ENCODE data around the gene HECW1. TPM values are rescaled to one million over a fixed set of nuclear protein-coding genes. Genes with fewer than 3 reads are reported as not detected.
A peak's percentile ranks its signal among the peaks of the same experiment; 100 is the strongest.

Gene HECW1
- total RNA-seq, 2 experiments from 2014 or later, result not detected

DNA sequence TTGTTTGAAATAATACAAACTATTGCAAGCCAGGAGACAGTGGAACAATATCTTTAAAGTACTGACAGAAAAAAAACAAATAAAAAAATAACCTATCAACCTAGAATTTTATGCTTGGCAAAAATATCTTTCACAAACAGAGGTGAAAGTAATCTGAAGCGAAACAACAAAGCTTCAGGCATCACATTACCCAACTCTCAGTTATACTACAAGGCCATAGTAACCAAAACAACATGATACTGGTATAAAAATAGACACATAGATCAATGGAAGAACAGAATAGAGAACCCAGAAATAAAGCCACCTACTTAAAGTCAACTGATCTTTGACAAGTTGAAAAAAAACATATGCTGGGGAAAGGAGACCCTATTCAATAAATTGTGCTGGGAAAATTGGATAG is 26.5 kb upstream of the HECW1 start:
- peaks cover 15% of the 10 kb centered on the region for H3K27me3 Mint-ChIP-seq (ENCODE audit: low read depth)
- POLR2A ChIA-PET, result interaction anchor here (0.6 kb wide), 1 partner anchor 10 kb away, joined by 3 read pairs; no protein-coding TSS in a partner anchor
- H3K9me3 Mint-ChIP-seq (ENCODE audit: insufficient read depth), result no peaks in the 10 kb centered on the region
- no peak overlapping the region for H3K27ac Mint-ChIP-seq
- H3K36me3 Mint-ChIP-seq (ENCODE audit: low read depth), result no peaks in the 10 kb centered on the region
- H3K4me3 Mint-ChIP-seq, result no peak overlapping the region
- ATAC-seq (no peak), DNase-seq (no peak)
- no peaks in the 10 kb centered on the region for H3K4me1 Mint-ChIP-seq (ENCODE audit: low read depth)
- CTCF ChIA-PET, result interaction anchor here (0.7 kb wide), 1 partner anchor 145 kb away, joined by 4 read pairs; no protein-coding TSS in a partner anchor

DNA sequence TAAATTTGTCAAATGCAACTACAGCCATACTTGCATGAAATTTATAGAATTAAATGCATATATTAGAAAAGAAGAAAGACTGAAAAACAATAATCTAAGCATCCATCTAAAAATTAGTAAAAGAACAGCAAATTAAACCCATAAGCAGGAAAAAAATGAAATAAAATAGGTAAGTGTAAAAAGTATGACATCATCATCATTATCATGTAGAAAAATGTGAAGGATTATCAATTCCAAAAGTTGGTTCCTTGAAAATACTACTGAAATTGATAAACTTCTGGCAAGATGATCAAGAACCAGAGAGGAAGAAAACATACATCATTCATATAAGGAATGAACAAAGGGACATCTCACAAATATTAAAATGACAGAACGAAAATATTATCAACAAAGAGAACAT is 19.6 kb upstream of the HECW1 start:
- H3K4me3 Mint-ChIP-seq, result no peak overlapping the region
- DNase-seq, result no peak
- CTCF ChIA-PET, result no interaction called here
- POLR2A ChIA-PET, result no interaction called here
- no peak overlapping the region for H3K27ac Mint-ChIP-seq
- no peaks in the 10 kb centered on the region for H3K36me3 Mint-ChIP-seq (ENCODE audit: low read depth)
- ATAC-seq, result no peak
- peaks cover 12% of the 10 kb centered on the region for H3K27me3 Mint-ChIP-seq (ENCODE audit: low read depth)
- no peaks in the 10 kb centered on the region for H3K9me3 Mint-ChIP-seq (ENCODE audit: insufficient read depth)
- no peaks in the 10 kb centered on the region for H3K4me1 Mint-ChIP-seq (ENCODE audit: low read depth)

DNA sequence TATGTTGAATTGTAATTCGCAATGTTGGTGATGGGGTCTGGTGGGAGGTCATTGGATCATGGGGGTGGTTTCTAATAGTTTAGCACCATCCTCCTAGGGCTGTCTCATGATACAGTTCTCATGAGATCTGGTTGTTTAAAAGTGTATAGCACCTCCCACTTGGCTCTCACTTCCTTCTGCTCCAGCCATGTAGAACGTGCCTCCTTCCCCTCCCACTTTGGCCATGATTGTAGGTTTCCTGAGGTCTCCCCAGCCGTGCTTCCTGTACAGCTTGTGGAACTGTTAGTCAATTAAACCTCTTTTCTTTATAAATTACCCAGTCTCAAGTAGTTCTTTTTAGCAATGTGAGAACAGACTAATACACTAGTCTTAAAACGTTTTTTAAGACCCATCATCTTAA is 15.6 kb upstream of the HECW1 start:
- CTCF ChIA-PET, result no interaction called here
- POLR2A ChIA-PET, result no interaction called here
- peaks cover 9% of the 10 kb centered on the region for H3K27me3 Mint-ChIP-seq (ENCODE audit: low read depth)
- no peaks in the 10 kb centered on the region for H3K36me3 Mint-ChIP-seq (ENCODE audit: low read depth)
- H3K9me3 Mint-ChIP-seq (ENCODE audit: insufficient read depth), result no peaks in the 10 kb centered on the region
- H3K4me3 Mint-ChIP-seq, result no peak overlapping the region
- DNase-seq (no peak), ATAC-seq (no peak)
- H3K4me1 Mint-ChIP-seq (ENCODE audit: low read depth), result no peaks in the 10 kb centered on the region
- H3K27ac Mint-ChIP-seq, result no peak overlapping the region

DNA sequence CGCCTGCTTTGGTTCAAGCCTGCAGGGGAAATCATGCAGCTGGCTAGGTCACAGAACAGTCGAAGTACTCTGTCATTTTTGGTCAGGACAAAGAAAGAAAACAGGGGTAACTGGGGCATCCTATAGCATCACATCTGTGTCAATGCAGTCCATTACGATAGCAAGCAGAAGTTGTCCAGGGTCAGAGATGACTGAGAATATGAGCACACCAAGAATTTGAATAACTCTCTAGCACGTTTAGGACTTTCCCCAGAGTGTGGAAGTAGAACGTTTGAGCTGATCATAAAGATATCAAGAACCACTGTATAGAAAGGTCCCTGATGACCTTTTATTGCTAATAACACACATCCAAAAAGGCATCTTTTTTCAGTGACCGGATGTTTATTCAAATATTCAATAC is 12.7 kb upstream of the HECW1 start:
- ATAC-seq (no peak), DNase-seq (no peak)
- POLR2A ChIA-PET, result no interaction called here
- peaks cover 7% of the 10 kb centered on the region for H3K27me3 Mint-ChIP-seq (ENCODE audit: low read depth)
- H3K27ac Mint-ChIP-seq, result no peak overlapping the region
- H3K9me3 Mint-ChIP-seq (ENCODE audit: insufficient read depth), result no peaks in the 10 kb centered on the region
- H3K4me1 Mint-ChIP-seq (ENCODE audit: low read depth), result no peaks in the 10 kb centered on the region
- CTCF ChIA-PET, result interaction anchor here (1.5 kb wide), 1 partner anchor 10 kb away, joined by 4 read pairs; no protein-coding TSS in a partner anchor
- no peak overlapping the region for H3K4me3 Mint-ChIP-seq
- no peaks in the 10 kb centered on the region for H3K36me3 Mint-ChIP-seq (ENCODE audit: low read depth)

DNA sequence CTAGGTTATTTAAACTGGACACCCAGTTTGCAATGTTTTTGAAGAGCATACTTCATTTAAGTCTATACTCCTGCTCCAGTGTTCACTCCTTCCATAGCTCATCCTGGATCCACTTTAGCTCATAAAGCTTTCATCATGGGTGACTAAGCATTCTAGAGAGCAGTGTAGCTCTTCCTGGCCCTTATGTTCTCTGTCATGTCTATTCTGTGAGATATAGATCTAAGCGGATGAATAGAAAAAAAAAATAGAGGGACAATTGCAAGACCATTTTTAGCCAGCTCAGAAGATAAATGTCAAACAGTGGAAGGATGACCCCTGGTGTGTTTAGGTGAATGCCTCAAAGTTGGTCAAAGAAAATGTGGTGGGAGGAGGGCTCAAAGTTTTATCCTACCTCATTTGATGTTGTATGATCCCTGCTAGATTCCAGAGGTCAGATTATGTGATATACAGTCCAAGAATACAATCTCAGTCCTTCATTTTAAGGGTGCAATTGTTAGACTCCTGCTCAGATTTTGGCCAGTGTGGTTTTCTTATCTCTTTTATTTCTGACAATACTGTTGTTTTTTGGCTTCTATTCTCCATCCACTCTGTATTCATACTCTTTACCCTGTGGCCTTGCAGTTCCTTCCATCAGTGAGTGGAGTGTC is 7.5 kb upstream of the HECW1 start:
- POLR2A ChIA-PET, result no interaction called here
- CTCF ChIA-PET, result no interaction called here

DNA sequence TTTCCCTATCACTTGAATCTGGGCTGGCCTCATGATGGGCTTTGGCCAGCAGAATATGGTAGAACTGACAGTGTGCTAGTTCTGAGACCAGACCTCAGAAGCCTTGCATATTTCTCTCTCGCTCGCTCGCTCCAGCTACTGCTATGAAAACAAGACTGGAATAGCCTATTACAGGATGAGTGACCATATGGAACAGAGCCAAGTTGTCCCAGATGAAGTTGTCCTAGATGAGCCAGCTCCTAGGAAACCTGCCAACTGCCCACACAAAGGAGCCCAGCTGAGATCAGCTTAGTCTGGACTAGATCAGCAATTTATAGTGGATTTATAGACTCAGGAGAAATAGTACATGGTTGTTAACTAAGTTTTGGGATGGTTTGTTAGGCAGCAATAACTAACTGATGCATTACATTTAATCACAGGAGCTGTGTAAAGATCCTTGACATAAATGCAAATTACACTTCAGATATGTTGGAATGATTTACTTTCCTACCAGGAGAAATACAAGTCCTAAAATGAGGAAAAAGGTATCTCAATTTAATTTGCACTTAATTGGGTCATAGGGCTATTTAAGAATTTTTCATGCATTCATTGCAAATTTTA is 6.8 kb upstream of the HECW1 start:
- peaks cover 24% of the 10 kb centered on the region for H3K27me3 Mint-ChIP-seq (ENCODE audit: low read depth)
- no peaks in the 10 kb centered on the region for H3K36me3 Mint-ChIP-seq (ENCODE audit: low read depth)
- no peak overlapping the region for H3K27ac Mint-ChIP-seq
- no peak overlapping the region for H3K4me3 Mint-ChIP-seq
- ATAC-seq (no peak), DNase-seq (no peak)
- H3K4me1 Mint-ChIP-seq (ENCODE audit: low read depth), result no peaks in the 10 kb centered on the region
- POLR2A ChIA-PET, result no interaction called here
- H3K9me3 Mint-ChIP-seq (ENCODE audit: insufficient read depth), result no peaks in the 10 kb centered on the region
- CTCF ChIA-PET, result no interaction called here

More for the DNA sequence above, 7.5 kb upstream of the HECW1 start:
- DNase-seq (no peak), ATAC-seq (no peak)
- Mint-ChIP-seq H3K9me3 (ENCODE audit: insufficient read depth) (no peaks in the 10 kb centered on the region), H3K27ac (no peak overlapping the region), H3K36me3 (ENCODE audit: low read depth) (no peaks in the 10 kb centered on the region), H3K4me1 (ENCODE audit: low read depth) (no peaks in the 10 kb centered on the region), H3K4me3 (no peak overlapping the region), H3K27me3 (ENCODE audit: low read depth) (peaks cover 24% of the 10 kb centered on the region)

DNA sequence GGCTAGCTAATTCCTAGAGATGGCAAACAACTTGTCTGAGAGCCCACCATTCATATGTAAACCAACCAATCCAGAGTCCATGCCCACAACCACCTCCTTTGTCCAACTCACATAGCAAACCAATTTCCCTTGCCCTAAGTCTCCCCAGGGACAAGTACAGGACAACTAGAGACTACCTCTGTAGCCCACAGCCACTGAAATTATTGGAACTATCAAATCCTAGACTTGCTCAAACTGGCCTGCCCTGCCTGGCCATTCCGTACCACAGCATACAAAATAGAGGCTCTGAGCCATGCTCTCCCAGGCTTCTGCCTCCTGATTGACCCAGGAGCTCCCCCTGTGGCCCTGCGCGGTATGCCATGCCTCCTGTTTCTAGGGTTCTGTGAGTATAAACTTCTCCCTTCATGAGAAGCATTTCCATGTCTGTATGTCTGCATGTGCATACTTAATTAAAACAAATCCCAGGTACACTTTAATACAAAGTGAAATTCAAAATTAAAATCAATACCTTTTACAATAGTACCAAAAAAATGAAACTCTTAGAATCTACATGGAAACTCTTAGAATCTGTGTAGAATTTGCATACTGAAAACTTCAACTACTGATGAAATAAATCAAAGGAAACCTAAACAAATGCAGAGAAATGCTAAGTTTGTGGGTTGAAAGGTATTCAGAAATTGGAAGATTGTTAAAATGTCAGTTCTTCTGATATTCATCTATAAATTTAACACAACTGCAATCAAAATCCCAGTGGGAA is 4.0 kb upstream of the HECW1 start:
- Mint-ChIP-seq H3K4me3 (no peak overlapping the region), H3K4me1 (ENCODE audit: low read depth) (no peaks in the 10 kb centered on the region), H3K9me3 (ENCODE audit: insufficient read depth) (no peaks in the 10 kb centered on the region), H3K27me3 (ENCODE audit: low read depth) (peaks cover 43% of the 10 kb centered on the region), H3K36me3 (ENCODE audit: low read depth) (no peaks in the 10 kb centered on the region), H3K27ac (no peak overlapping the region)
- ChIA-PET CTCF (interaction anchor here (0.5 to 1.3 kb wide), 5 partner anchors 15 to 36 kb away, joined by 3 to 4 read pairs (median 3); no protein-coding TSS in a partner anchor), POLR2A (no interaction called here)
- ATAC-seq (peak; percentile 82), DNase-seq (peak; percentile 65)

DNA sequence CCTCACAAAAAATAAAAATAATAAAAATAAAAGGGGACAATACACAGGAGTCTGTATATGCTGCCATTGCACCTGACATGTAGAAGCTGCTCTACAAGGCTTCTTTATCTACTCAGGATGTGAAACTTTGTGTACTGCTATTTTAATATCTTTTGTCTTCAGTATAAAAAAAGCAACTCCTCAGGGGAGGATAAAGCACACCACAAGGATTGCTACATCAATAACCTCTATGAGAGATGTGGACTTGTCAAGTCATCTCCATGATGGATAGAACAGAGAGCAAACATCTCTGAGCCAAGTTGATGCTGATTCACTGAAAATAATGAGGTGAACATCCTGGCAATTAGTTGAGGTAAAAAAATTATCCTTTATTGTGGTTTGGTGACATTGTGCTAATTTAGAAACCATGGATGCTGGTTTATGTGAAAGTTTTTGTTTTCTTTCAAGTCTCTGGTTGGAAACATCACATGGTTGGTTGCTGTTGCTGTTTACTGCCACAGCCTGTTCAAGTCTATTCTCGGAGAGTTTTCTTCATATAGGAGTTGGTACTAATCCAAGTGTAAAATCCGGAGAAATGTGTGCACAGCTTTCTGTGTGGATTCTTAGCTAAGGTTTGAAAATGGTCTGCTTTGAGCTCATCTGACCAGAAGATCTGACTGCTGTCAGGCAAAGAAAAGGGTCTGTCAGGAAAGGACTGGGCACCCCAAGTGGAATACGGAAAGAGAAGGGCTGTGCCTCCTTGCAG is 1.5 kb upstream of the HECW1 start:
- H3K4me3 Mint-ChIP-seq, result no peak overlapping the region
- no peaks in the 10 kb centered on the region for H3K36me3 Mint-ChIP-seq (ENCODE audit: low read depth)
- ChIA-PET CTCF (no interaction called here), POLR2A (no interaction called here)
- ATAC-seq, result no peak
- H3K27ac Mint-ChIP-seq, result no peak overlapping the region
- no peaks in the 10 kb centered on the region for H3K9me3 Mint-ChIP-seq (ENCODE audit: insufficient read depth)
- DNase-seq, result no peak
- peaks cover 56% of the 10 kb centered on the region for H3K27me3 Mint-ChIP-seq (ENCODE audit: low read depth)
- peaks cover 6% of the 10 kb centered on the region for H3K4me1 Mint-ChIP-seq (ENCODE audit: low read depth)

DNA sequence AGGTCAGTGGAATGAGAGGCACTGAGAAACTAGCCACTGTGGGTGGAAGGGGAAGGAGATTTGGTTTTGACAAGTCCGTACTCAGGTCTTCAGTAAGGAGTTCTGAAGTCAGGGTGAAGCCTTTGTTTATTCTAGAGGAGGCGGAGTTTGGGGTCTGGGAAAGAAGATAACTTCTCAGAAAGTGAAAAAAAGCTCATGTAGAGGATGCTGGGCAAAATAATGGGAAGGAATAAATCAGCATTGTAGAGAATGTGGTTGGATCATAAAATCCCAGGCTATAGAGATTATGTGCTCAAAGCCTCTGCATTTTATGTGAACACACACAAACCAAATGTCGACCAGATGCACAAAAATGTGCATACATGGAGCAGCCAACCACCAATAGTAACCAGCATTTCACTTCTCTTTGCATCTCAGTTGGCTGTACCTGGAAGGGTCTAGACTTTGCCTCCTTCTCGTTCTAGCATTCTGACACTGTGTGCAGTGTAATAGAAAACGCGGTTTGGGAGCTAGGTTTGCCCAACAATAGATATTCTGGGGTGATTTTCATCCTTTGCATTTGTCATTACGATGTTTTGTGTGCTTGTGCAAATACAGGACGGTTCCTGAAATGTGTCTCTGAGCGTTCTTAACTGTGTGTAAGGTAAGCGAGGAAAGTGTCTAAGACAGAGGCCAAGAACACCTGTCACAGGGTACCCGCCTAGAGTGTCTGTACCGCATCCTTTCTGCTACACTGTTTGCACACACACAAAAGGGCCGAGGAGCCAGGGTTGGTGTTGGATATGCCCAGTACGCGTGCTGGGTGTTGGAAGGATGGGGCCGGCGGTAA is 603 bp upstream of the HECW1 start:
- H3K4me3 Mint-ChIP-seq, result no peak overlapping the region
- H3K27me3 Mint-ChIP-seq (ENCODE audit: low read depth), result peaks cover 60% of the 10 kb centered on the region
- H3K9me3 Mint-ChIP-seq (ENCODE audit: insufficient read depth), result no peaks in the 10 kb centered on the region
- peaks cover 6% of the 10 kb centered on the region for H3K4me1 Mint-ChIP-seq (ENCODE audit: low read depth)
- H3K27ac Mint-ChIP-seq, result no peak overlapping the region
- POLR2A ChIA-PET, result no interaction called here
- ATAC-seq (no peak), DNase-seq (no peak)
- H3K36me3 Mint-ChIP-seq (ENCODE audit: low read depth), result no peaks in the 10 kb centered on the region
- CTCF ChIA-PET, result no interaction called here

DNA sequence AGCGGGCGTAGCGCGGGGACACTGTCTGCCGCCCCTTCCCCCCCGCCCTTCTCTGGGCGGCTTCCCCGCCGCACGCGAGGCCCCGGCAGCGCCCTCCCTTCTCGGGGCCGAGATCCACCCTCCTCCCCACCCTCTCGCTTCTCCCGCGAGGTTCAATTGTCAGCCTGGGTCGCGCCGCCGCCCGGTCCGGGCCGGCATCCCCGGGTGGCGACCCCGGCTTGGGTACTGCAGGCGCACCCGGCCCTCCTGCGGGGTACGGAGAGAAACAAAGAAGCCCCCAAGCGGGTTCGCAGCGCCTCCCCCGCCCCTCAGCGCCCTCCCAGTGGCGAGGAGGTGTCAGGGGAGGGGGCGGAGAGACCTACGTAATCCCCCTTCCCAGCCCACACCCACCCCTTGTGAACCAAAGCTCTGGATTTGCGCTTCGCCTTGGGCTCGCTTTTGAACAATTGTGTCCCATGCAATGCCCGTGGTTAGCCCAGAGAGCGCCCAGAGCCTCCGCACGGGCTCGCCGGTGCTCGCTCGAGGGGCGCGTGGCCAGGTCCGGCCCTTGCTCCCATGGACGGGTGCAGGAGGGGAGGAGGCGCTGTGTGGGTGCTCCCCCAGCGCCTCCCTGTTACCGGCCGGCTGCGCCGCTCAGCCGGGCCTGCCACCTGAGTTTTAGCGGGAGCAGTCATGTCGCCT is 634 bp downstream of the HECW1 start:
- peaks cover 65% of the 10 kb centered on the region for H3K27me3 Mint-ChIP-seq (ENCODE audit: low read depth)
- CTCF ChIA-PET, result no interaction called here
- H3K36me3 Mint-ChIP-seq (ENCODE audit: low read depth), result no peaks in the 10 kb centered on the region
- POLR2A ChIA-PET, result no interaction called here
- DNase-seq (no peak), ATAC-seq (peak; percentile 23)
- peaks cover 6% of the 10 kb centered on the region for H3K4me1 Mint-ChIP-seq (ENCODE audit: low read depth)
- H3K4me3 Mint-ChIP-seq, result no peak overlapping the region
- H3K9me3 Mint-ChIP-seq (ENCODE audit: insufficient read depth), result no peaks in the 10 kb centered on the region
- H3K27ac Mint-ChIP-seq, result no peak overlapping the region

All from activated CD8-positive, alpha-beta T cell treated with anti-CD3 and anti-CD28 coated beads, Interleukin-2, amount 10 ng/mL, durations not matched to agents 7 days and 5 days (primary cell).